ENCODE data around the gene RNF31. TPM values are rescaled to one million over a fixed set of nuclear protein-coding genes. Genes with fewer than 3 reads are reported as not detected.

Gene RNF31
- total and polyA plus RNA-seq, 8 donors, result 53.2 to 523 (median 78.7) TPM

DNA sequence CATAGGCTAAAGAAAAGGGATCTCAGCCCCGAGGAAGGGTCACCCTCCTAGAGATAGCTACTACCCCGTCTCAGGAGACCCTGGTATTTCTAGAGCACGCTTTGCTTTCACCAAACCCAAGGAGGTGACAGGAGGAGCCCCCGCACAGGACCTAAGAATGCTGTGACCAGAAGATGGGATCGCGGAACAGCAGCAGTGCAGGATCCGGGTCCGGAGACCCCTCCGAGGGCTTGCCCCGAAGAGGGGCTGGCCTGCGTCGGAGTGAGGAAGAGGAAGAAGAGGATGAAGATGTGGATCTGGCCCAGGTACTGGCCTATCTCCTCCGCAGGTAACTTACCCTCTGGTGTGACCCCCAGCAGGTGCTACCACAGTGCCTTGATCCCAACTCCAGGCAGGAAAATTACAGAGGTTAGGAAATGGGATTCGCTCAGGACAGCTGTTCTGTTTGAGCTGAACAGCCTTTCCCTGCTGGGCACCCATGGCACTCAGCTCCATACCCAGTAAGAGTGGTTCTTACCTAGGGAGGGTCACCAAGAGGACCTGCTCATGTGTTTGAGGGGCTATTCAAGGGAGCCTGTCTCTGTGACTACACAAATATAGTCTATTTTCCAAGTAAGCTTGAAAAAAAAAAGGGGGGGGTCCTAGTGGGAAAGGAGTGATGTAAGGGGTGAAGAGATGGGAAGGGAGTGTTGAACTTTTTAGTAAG lies 31.7 kb upstream of the RNF31 start:
- 1 to 3% (median 1%) methylated on average over 14 of the region's 14 CpGs for WGBS, 5 donors
- H3K36me3 ChIP-seq, result peaks cover 25 to 37% (median 35%) of the 10 kb centered on the region in 4 donors
- H3K27me3 ChIP-seq, result no peaks in the 10 kb centered on the region
- TF ChIP-seq, protein P1, sequence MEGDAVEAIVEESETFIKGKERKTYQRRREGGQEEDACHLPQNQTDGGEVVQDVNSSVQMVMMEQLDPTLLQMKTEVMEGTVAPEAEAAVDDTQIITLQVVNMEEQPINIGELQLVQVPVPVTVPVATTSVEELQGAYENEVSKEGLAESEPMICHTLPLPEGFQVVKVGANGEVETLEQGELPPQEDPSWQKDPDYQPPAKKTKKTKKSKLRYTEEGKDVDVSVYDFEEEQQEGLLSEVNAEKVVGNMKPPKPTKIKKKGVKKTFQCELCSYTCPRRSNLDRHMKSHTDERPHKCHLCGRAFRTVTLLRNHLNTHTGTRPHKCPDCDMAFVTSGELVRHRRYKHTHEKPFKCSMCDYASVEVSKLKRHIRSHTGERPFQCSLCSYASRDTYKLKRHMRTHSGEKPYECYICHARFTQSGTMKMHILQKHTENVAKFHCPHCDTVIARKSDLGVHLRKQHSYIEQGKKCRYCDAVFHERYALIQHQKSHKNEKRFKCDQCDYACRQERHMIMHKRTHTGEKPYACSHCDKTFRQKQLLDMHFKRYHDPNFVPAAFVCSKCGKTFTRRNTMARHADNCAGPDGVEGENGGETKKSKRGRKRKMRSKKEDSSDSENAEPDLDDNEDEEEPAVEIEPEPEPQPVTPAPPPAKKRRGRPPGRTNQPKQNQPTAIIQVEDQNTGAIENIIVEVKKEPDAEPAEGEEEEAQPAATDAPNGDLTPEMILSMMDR (IDR thresholded peaks at IDR 0.05), result no peak
- no peak for TF ChIP-seq POLR2A (IDR thresholded peaks at IDR 0.05)
- TF ChIP-seq POLR2AphosphoS5 (IDR thresholded peaks at IDR 0.05), result no peak
- TF ChIP-seq EP300 (IDR thresholded peaks at IDR 0.05), result no peak
- no peak for DNase-seq
- intact Hi-C loops (cut with DNase I; ENCODE audit: low total_unique reads), result no loop called here
- H3K4me1 ChIP-seq, result peaks cover 19 to 34% (median 33%) of the 10 kb centered on the region in 4 donors
- H3K9me3 ChIP-seq, result no peaks in the 10 kb centered on the region
- peak overlapping the region; percentile 72 to 100 (median 98) for H3K27ac ChIP-seq
- peak overlapping the region; percentile 56 to 81 (median 64) for H3K4me3 ChIP-seq

DNA sequence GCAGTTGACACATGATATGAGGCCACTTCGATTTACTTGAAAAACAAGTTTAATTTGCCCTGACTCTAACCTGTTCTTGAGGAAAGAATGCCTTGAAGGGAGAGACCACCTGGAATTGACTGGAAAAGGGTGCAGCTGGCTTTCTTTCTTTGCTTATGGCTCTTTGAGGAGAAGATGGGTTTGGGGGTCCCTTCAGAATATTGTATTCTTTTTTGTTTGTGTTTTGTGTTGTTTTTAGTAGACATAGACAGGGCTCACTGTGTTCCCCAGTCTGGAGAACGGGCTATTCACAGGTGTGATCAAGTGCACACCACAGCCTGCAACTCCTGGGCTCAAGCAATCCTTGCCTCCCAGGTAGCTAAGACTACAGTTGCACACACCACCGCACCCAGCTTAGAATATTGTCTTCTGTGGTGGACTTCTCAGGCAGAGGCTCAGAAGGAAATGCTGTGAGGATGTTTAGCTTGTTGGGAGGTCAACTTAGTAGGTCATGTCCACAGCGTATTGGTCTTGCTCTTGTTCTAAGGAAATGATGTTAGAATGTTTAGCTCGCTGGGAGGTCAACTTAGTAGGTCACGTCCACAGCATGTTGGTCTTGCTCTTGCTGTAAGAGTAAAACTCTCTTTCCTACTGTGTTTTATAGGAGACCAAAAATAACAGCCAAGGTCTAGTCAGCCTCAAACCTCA lies 31.0 kb upstream of the RNF31 start:
- peaks cover 32 to 44% (median 42%) of the 10 kb centered on the region in 4 donors for H3K36me3 ChIP-seq
- TF ChIP-seq POLR2A (IDR thresholded peaks at IDR 0.05) (no peak), POLR2AphosphoS5 (IDR thresholded peaks at IDR 0.05) (no peak), EP300 (IDR thresholded peaks at IDR 0.05) (no peak)
- TF ChIP-seq, protein P1 (IDR thresholded peaks at IDR 0.05), result no peak
- no peaks in the 10 kb centered on the region for H3K27me3 ChIP-seq
- peaks cover 19 to 29% (median 28%) of the 10 kb centered on the region in 4 donors for H3K4me1 ChIP-seq
- no peaks in the 10 kb centered on the region for H3K9me3 ChIP-seq
- no peak for DNase-seq
- H3K4me3 ChIP-seq, result peak overlapping the region; percentile 56 to 81 (median 64)
- 41 to 60% (median 55%) methylated on average over 6 of the region's 6 CpGs for WGBS, 5 donors
- intact Hi-C loops (cut with DNase I; ENCODE audit: low total_unique reads), result no loop called here
- H3K27ac ChIP-seq, result peak overlapping the region in 3 of 5 donors; percentile 94 to 100 (median 99)

DNA sequence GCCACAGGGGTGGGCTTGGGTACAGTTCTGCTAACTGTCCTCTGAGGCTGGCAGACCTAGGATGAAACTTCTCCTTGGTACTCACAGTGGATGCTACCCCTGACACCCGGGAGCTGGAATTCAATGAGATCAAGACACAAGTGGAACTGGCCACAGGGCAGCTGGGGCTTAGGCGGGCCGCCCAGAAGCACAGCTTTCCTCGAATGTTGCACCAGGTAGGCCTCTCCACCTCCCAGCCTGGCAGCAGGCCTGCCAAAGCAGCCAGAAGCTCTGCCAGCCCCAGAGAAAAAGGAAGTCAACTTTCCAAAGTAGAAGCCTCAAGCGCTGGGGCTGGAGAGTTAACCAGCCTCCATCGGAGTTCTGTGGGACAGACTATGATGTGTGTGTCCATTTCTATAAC lies 30.1 kb upstream of the RNF31 start:
- no peak overlapping the region for H3K27ac ChIP-seq
- peaks cover 41 to 53% (median 52%) of the 10 kb centered on the region in 4 donors for H3K36me3 ChIP-seq
- TF ChIP-seq POLR2A (IDR thresholded peaks at IDR 0.05), result no peak
- TF ChIP-seq, protein P1 (IDR thresholded peaks at IDR 0.05), result no peak
- TF ChIP-seq EP300 (IDR thresholded peaks at IDR 0.05), result no peak
- TF ChIP-seq POLR2AphosphoS5 (IDR thresholded peaks at IDR 0.05), result no peak
- intact Hi-C loops (cut with DNase I; ENCODE audit: low total_unique reads), result no loop called here
- H3K4me1 ChIP-seq, result peaks cover 19 to 29% (median 28%) of the 10 kb centered on the region in 4 donors
- H3K9me3 ChIP-seq, result no peaks in the 10 kb centered on the region
- 52 to 88% (median 70%) methylated on average over 6 of the region's 6 CpGs for WGBS, 5 donors
- DNase-seq, result no peak
- no peak overlapping the region for H3K4me3 ChIP-seq
- no peaks in the 10 kb centered on the region for H3K27me3 ChIP-seq

DNA sequence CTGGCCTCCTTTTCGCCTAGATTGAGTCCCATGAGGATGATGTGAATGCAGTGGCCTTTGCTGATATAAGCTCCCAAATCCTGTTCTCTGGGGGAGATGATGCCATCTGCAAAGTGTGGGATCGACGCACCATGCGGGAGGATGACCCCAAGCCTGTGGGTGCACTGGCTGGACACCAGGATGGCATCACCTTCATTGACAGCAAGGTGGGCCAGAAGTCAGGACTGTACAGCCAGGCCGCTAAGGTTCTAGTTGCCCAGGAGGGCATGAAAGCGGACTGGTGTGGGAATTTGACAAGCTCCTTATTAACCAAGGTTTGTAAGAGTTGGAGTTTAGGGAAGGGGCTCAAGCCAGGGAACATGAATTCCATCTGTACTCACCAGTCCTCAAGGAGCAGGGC lies 27.6 kb upstream of the RNF31 start:
- no peak for DNase-seq
- Histone ChIP-seq H3K9me3 (no peaks in the 10 kb centered on the region), H3K36me3 (peaks cover 65 to 78% (median 77%) of the 10 kb centered on the region in 4 donors), H3K27ac (no peak overlapping the region), H3K4me1 (peaks cover 14 to 24% (median 22%) of the 10 kb centered on the region in 4 donors), H3K4me3 (no peak overlapping the region), H3K27me3 (no peaks in the 10 kb centered on the region)
- intact Hi-C loops (cut with DNase I; ENCODE audit: low total_unique reads), result no loop called here
- WGBS, 5 donors, result 93 to 99% (median 99%) methylated on average over 6 of the region's 6 CpGs
- TF ChIP-seq, protein P1 (IDR thresholded peaks at IDR 0.05), result no peak
- no peak for TF ChIP-seq POLR2AphosphoS5 (IDR thresholded peaks at IDR 0.05)
- TF ChIP-seq EP300 (IDR thresholded peaks at IDR 0.05), result no peak
- no peak for TF ChIP-seq POLR2A (IDR thresholded peaks at IDR 0.05)
